ENCODE measurements around the gene CENPB. TPM values are rescaled to one million over a fixed set of nuclear protein-coding genes. Genes with fewer than 3 reads are reported as not detected.

CENPB gene
- total RNA-seq, 1 donor from 2014 or later, result 58.3 TPM

GRCh38 chr20:3753501-3754275 lies 32.9 kb downstream of the CENPB start:
- no peak for FAIRE-seq
- no peak for DNase-seq (ENCODE audit: low spot score in 2 of 2)

- DNase-seq (ENCODE audit: low spot score in 2 of 2) (peak; percentile 80 to 82), FAIRE-seq (no peak)
Observed at GRCh38 chr20:3753098-3753497, 33.4 kb downstream of the CENPB start.

GRCh38 chr20:3752386-3752759 lies 34.2 kb downstream of the CENPB start:
- FAIRE-seq, result no peak
- DNase-seq (ENCODE audit: low spot score in 2 of 2), result no peak

GRCh38 chr20:3751675-3752385 lies 34.7 kb downstream of the CENPB start:
- FAIRE-seq (no peak), DNase-seq (ENCODE audit: low spot score in 2 of 2) (peak in 1 of 2 donors; percentile 53)

- DNase-seq (ENCODE audit: low spot score in 2 of 2), result no peak
Observed at GRCh38 chr20:3751305-3751674, 35.2 kb downstream of the CENPB start.

GRCh38 chr20:3749689-3750531 lies 36.6 kb downstream of the CENPB start:
- DNase-seq (ENCODE audit: low spot score in 2 of 2) (peak; percentile 75 to 79), FAIRE-seq (no peak)

More at GRCh38 chr20:3751305-3751674, 35.2 kb downstream of the CENPB start:
- FAIRE-seq, result no peak

GRCh38 chr20:3749087-3749688 lies 37.4 kb downstream of the CENPB start:
- DNase-seq (ENCODE audit: low spot score in 2 of 2) (no peak), FAIRE-seq (no peak)

GRCh38 chr20:3748073-3748472 lies 38.5 kb downstream of the CENPB start:
- DNase-seq (ENCODE audit: low spot score in 2 of 2), result no peak
- no peak for FAIRE-seq

- no peak for FAIRE-seq
- no peak for DNase-seq (ENCODE audit: low spot score in 2 of 2)
Observed at GRCh38 chr20:3747471-3747870, 39.1 kb downstream of the CENPB start.

GRCh38 chr20:3745686-3746173 lies 40.8 kb downstream of the CENPB start:
- FAIRE-seq (no peak), DNase-seq (ENCODE audit: low spot score in 2 of 2) (no peak)

- no peak for FAIRE-seq
- DNase-seq (ENCODE audit: low spot score in 2 of 2), result peak in 1 of 2 donors; percentile 79
Observed at GRCh38 chr20:3744806-3745685, 41.5 kb downstream of the CENPB start.

- DNase-seq (ENCODE audit: low spot score in 2 of 2), result no peak
- no peak for FAIRE-seq
Observed at GRCh38 chr20:3744037-3744436, 42.5 kb downstream of the CENPB start.

GRCh38 chr20:3743251-3743650 lies 43.3 kb downstream of the CENPB start:
- DNase-seq (ENCODE audit: low spot score in 2 of 2) (no peak), FAIRE-seq (no peak)

- DNase-seq (ENCODE audit: low spot score in 2 of 2) (no peak), FAIRE-seq (no peak)
Observed at GRCh38 chr20:3741836-3742458, 44.6 kb downstream of the CENPB start.

- FAIRE-seq (no peak), DNase-seq (ENCODE audit: low spot score in 2 of 2) (no peak)
Observed at GRCh38 chr20:3740615-3741301, 45.8 kb downstream of the CENPB start.

- FAIRE-seq (no peak), DNase-seq (ENCODE audit: low spot score in 2 of 2) (no peak)
Observed at GRCh38 chr20:3739926-3740451, 46.6 kb downstream of the CENPB start.

GRCh38 chr20:3739054-3739925 lies 47.2 kb downstream of the CENPB start:
- FAIRE-seq (no peak), DNase-seq (ENCODE audit: low spot score in 2 of 2) (no peak)

Measured in frontal cortex (tissue), 4 donors.